Karpas-422 (cell line): ENCODE measurements around the gene ZNF266. TPM values are rescaled to one million over a fixed set of nuclear protein-coding genes. Genes with fewer than 3 reads are reported as not detected.
A peak's percentile ranks its signal among the peaks of the same experiment; 100 is the strongest.

Experiments used
- DNase-seq: peaks from one replicate; pipeline ENCODE4 v3.0.0-alpha.2; 2015
- H2AFZ ChIP-seq: fragments of 200-600 bp; sonication (generic); 2 replicates; pipeline ENCODE4 v1.6.1; 2014; ENCODE audit warnings: antibody characterized with exemption, low read length, mixed read lengths
- H3K27ac ChIP-seq: fragments of 200-600 bp; sonication (generic); 2 replicates; pipeline ENCODE4 v1.5.1; 2014; ENCODE audit warnings: mild to moderate bottlenecking, low read length, moderate library complexity
- H3K27me3 ChIP-seq: fragments of 200-600 bp; sonication (generic); 2 replicates; pipeline ENCODE4 v1.6.1; 2014; ENCODE audit warnings: low read length, mixed read lengths
- H3K36me3 ChIP-seq: fragments of 200-600 bp; sonication (generic); 2 replicates; pipeline ENCODE4 v1.6.1; 2014; ENCODE audit warnings: low read length, mixed read lengths; ENCODE audit not compliant: insufficient read depth
- H3K4me1 ChIP-seq: fragments of 200-600 bp; sonication (generic); 2 replicates; pipeline ENCODE4 v1.6.1; 2014; ENCODE audit warnings: mild to moderate bottlenecking, low read length, mixed read lengths
- H3K4me2 ChIP-seq: fragments of 200-600 bp; sonication (generic); 2 replicates; pipeline ENCODE4 v1.6.1; 2014; ENCODE audit warnings: low read length, low read depth, mild to moderate bottlenecking; ENCODE audit not compliant: poor library complexity, severe bottlenecking
- H3K4me3 ChIP-seq: fragments of 200-600 bp; sonication (generic); 2 replicates; pipeline ENCODE4 v1.5.1; 2014; ENCODE audit warnings: mild to moderate bottlenecking, antibody characterized with exemption, low read length, mixed read lengths
- H3K79me2 ChIP-seq: fragments of 200-600 bp; sonication (generic); 2 replicates; pipeline ENCODE4 v1.6.1; 2014; ENCODE audit warnings: mild to moderate bottlenecking, low read length, mixed read lengths
- H3K9ac ChIP-seq: fragments of 200-600 bp; sonication (generic); 2 replicates; pipeline ENCODE4 v1.6.0; 2014; ENCODE audit warnings: low read length
- H3K9me2 ChIP-seq: fragments of 200-600 bp; sonication (generic), shearing (Covaris generic); replicated peaks from 2 replicates; pipeline ENCODE4 v1.6.0; 2014; ENCODE audit warnings: mild to moderate bottlenecking, low read length, moderate library complexity; ENCODE audit not compliant: insufficient read depth
- H3K9me3 ChIP-seq: fragments of 300-700, 200-600 bp; sonication (generic); 2 replicates; pipeline ENCODE4 v1.6.1; 2014; ENCODE audit warnings: low read length, mixed read lengths
- H4K20me1 ChIP-seq: fragments of 200-600 bp; sonication (generic); 2 replicates; pipeline ENCODE4 v1.6.1; 2014; ENCODE audit warnings: mild to moderate bottlenecking, antibody characterized with exemption, low read length, low read depth; ENCODE audit not compliant: insufficient read depth
- total RNA-seq: library from RNA; depleted of rRNA; stranded (reverse); fragments of >200 nt; shearing (Covaris generic); gene quantifications from 2 replicates; pipeline ENCODE4 v1.2.3, GENCODE V29; 2014; ENCODE audit warnings: low replicate concordance

Gene ZNF266
- total RNA-seq, 1 experiment from 2014 or later: 21.4 TPM

- Histone ChIP-seq H3K9me2 (no peaks in the 10 kb centered on the region), H3K27me3 (no peaks in the 10 kb centered on the region), H3K9me3 (peaks cover 22% of the 10 kb centered on the region), H3K79me2 (peaks cover 66% of the 10 kb centered on the region), H2AFZ (no peak overlapping the region), H3K36me3 (peaks cover 33% of the 10 kb centered on the region), H3K9ac (peak overlapping the region; percentile 87), H3K4me1 (peaks cover 18% of the 10 kb centered on the region), H3K4me2 (peak overlapping the region; percentile 89), H3K4me3 (peak overlapping the region; percentile 84), H3K27ac (no peak overlapping the region), H4K20me1 (no peaks in the 10 kb centered on the region)
- DNase-seq: no peak
Measured at GRCh38 chr19:9436358-9436757, 985 bp upstream of the ZNF266 start.

- no peak overlapping the region for H2AFZ ChIP-seq
- H3K4me2 ChIP-seq: no peak overlapping the region
- peaks cover 71% of the 10 kb centered on the region for H3K79me2 ChIP-seq
- peaks cover 59% of the 10 kb centered on the region for H3K36me3 ChIP-seq
- no peak overlapping the region for H3K27ac ChIP-seq
- H3K27me3 ChIP-seq: no peaks in the 10 kb centered on the region
- peak; percentile 77 for DNase-seq
- H3K9me2 ChIP-seq: no peaks in the 10 kb centered on the region
- no peaks in the 10 kb centered on the region for H4K20me1 ChIP-seq
- no peak overlapping the region for H3K4me3 ChIP-seq
- no peaks in the 10 kb centered on the region for H3K9me3 ChIP-seq
- H3K9ac ChIP-seq: no peak overlapping the region
- peaks cover 17% of the 10 kb centered on the region for H3K4me1 ChIP-seq
Measured at GRCh38 chr19:9431475-9431874, 3.9 kb downstream of the ZNF266 start.

- Histone ChIP-seq H2AFZ (no peak overlapping the region), H3K4me2 (no peak overlapping the region), H3K36me3 (peaks cover 69% of the 10 kb centered on the region), H3K9me3 (peaks cover 3% of the 10 kb centered on the region; the same call in 1 of the 2 replicates), H3K4me1 (peaks cover 10% of the 10 kb centered on the region), H3K27me3 (no peaks in the 10 kb centered on the region), H3K27ac (no peak overlapping the region), H4K20me1 (no peaks in the 10 kb centered on the region), H3K9ac (no peak overlapping the region), H3K79me2 (peaks cover 67% of the 10 kb centered on the region), H3K4me3 (no peak overlapping the region), H3K9me2 (no peaks in the 10 kb centered on the region)
- no peak for DNase-seq
Measured at GRCh38 chr19:9430444-9430843, 4.9 kb downstream of the ZNF266 start.

GRCh38 chr19:9427941-9428340 lies 7.4 kb downstream of the ZNF266 start:
- Histone ChIP-seq H3K4me1 (no peaks in the 10 kb centered on the region), H2AFZ (no peak overlapping the region), H3K27me3 (no peaks in the 10 kb centered on the region), H3K9me2 (no peaks in the 10 kb centered on the region), H3K9me3 (peaks cover 8% of the 10 kb centered on the region; the same call in 1 of the 2 replicates), H3K79me2 (peaks cover 51% of the 10 kb centered on the region), H3K4me2 (no peak overlapping the region), H3K9ac (no peak overlapping the region), H3K4me3 (no peak overlapping the region), H3K36me3 (peaks cover 83% of the 10 kb centered on the region), H3K27ac (no peak overlapping the region), H4K20me1 (no peaks in the 10 kb centered on the region)
- no peak for DNase-seq

GRCh38 chr19:9413240-9413954 lies 22.0 kb downstream of the ZNF266 start:
- Histone ChIP-seq H3K27ac (no peak overlapping the region), H3K4me1 (no peaks in the 10 kb centered on the region), H2AFZ (no peak overlapping the region), H3K4me2 (no peak overlapping the region), H3K9ac (no peak overlapping the region), H3K79me2 (no peaks in the 10 kb centered on the region), H3K4me3 (no peak overlapping the region), H4K20me1 (no peaks in the 10 kb centered on the region), H3K9me3 (peaks cover 49% of the 10 kb centered on the region), H3K36me3 (peaks cover 66% of the 10 kb centered on the region), H3K9me2 (no peaks in the 10 kb centered on the region), H3K27me3 (no peaks in the 10 kb centered on the region)
- no peak for DNase-seq

- no peaks in the 10 kb centered on the region for H3K79me2 ChIP-seq
- H3K4me2 ChIP-seq: no peak overlapping the region
- peaks cover 10% of the 10 kb centered on the region for H3K36me3 ChIP-seq
- DNase-seq: no peak
- H3K27ac ChIP-seq: no peak overlapping the region
- H3K4me3 ChIP-seq: no peak overlapping the region
- no peaks in the 10 kb centered on the region for H3K9me2 ChIP-seq
- H3K27me3 ChIP-seq: no peaks in the 10 kb centered on the region
- no peaks in the 10 kb centered on the region for H4K20me1 ChIP-seq
- no peak overlapping the region for H3K9ac ChIP-seq
- H3K4me1 ChIP-seq: no peaks in the 10 kb centered on the region
- peaks cover 25% of the 10 kb centered on the region for H3K9me3 ChIP-seq
- H2AFZ ChIP-seq: no peak overlapping the region
Measured at GRCh38 chr19:9407827-9408226, 27.5 kb downstream of the ZNF266 start.

GRCh38 chr19:9406798-9407352 lies 28.5 kb downstream of the ZNF266 start:
- Histone ChIP-seq H3K4me1 (no peaks in the 10 kb centered on the region), H3K36me3 (peaks cover under 1% of the 10 kb centered on the region), H3K79me2 (no peaks in the 10 kb centered on the region), H3K9me2 (no peaks in the 10 kb centered on the region), H3K9ac (no peak overlapping the region), H3K27me3 (no peaks in the 10 kb centered on the region), H3K4me2 (no peak overlapping the region), H3K4me3 (no peak overlapping the region), H3K27ac (no peak overlapping the region), H4K20me1 (no peaks in the 10 kb centered on the region), H2AFZ (no peak overlapping the region), H3K9me3 (peaks cover 16% of the 10 kb centered on the region)
- DNase-seq: no peak

- Histone ChIP-seq H3K27ac (no peak overlapping the region), H3K9me2 (no peaks in the 10 kb centered on the region), H3K4me1 (no peaks in the 10 kb centered on the region), H4K20me1 (no peaks in the 10 kb centered on the region), H3K36me3 (peaks cover 71% of the 10 kb centered on the region), H3K9me3 (peaks cover 68% of the 10 kb centered on the region), H2AFZ (no peak overlapping the region), H3K4me3 (0 out of 2 replicates have a peak overlapping the region, but pooled peaks have one; percentile 12), H3K4me2 (no peak overlapping the region), H3K27me3 (no peaks in the 10 kb centered on the region), H3K9ac (no peak overlapping the region), H3K79me2 (no peaks in the 10 kb centered on the region)
- no peak for DNase-seq
Measured at GRCh38 chr19:9381361-9381785, 54.0 kb downstream of the ZNF266 start.
